GM19438 (cell line): ENCODE data around the gene RYR2.

Experiments used
- ATAC-seq: cut with Tn5 transposase; IDR thresholded peaks from one replicate; pipeline ENCODE4 v1.9.1; 2021; ENCODE audit warnings: low read depth; ENCODE audit not compliant: unreplicated experiment

Gene RYR2

GRCh38 chr1:237692255-237692654 is 650.3 kb downstream of the RYR2 start:
- ATAC-seq = no peak

- ATAC-seq = no peak
Observed at GRCh38 chr1:237695878-237696277, 653.9 kb downstream of the RYR2 start.

GRCh38 chr1:237700181-237700580 is 658.2 kb downstream of the RYR2 start:
- ATAC-seq = no peak

GRCh38 chr1:237701534-237701933 is 659.5 kb downstream of the RYR2 start:
- ATAC-seq = no peak

- no peak for ATAC-seq
Observed at GRCh38 chr1:237702161-237702560, 660.2 kb downstream of the RYR2 start.

- ATAC-seq = no peak
Observed at GRCh38 chr1:237705462-237705861, 663.5 kb downstream of the RYR2 start.

- no peak for ATAC-seq
Observed at GRCh38 chr1:237709355-237709754, 667.4 kb downstream of the RYR2 start.

- no peak for ATAC-seq
Observed at GRCh38 chr1:237711281-237711680, 669.3 kb downstream of the RYR2 start.

- no peak for ATAC-seq
Observed at GRCh38 chr1:237712082-237712481, 670.1 kb downstream of the RYR2 start.

- ATAC-seq = no peak
Observed at GRCh38 chr1:237712586-237713157, 670.7 kb downstream of the RYR2 start.

GRCh38 chr1:237713916-237714315 is 671.9 kb downstream of the RYR2 start:
- ATAC-seq = no peak

- ATAC-seq = no peak
Observed at GRCh38 chr1:237717106-237717505, 675.1 kb downstream of the RYR2 start.

GRCh38 chr1:237730826-237731350 is 688.9 kb downstream of the RYR2 start:
- ATAC-seq = no peak

- no peak for ATAC-seq
Observed at GRCh38 chr1:237732657-237733056, 690.7 kb downstream of the RYR2 start.

- ATAC-seq = no peak
Observed at GRCh38 chr1:237736372-237737029, 694.5 kb downstream of the RYR2 start.

GRCh38 chr1:237737448-237737847 is 695.5 kb downstream of the RYR2 start:
- no peak for ATAC-seq

GRCh38 chr1:237737938-237738610 is 696.1 kb downstream of the RYR2 start:
- no peak for ATAC-seq

- no peak for ATAC-seq
Observed at GRCh38 chr1:237740846-237741245, 698.9 kb downstream of the RYR2 start.

- no peak for ATAC-seq
Observed at GRCh38 chr1:237745545-237745944, 703.6 kb downstream of the RYR2 start.

- ATAC-seq = no peak
Observed at GRCh38 chr1:237748171-237748960, 706.4 kb downstream of the RYR2 start.

- no peak for ATAC-seq
Observed at GRCh38 chr1:237749122-237749521, 707.1 kb downstream of the RYR2 start.
